Common myeloid progenitor, CD34-positive (primary cell): Measurements from ENCODE around the gene UBA7.
"Not testable (repeated sequence)": the region's sequence is repeated elsewhere in the genome, so short reads cannot be mapped to it uniquely, and the experiment has no call there.

ENCODE experiments used
- CTCF ChIA-PET: fragments of 350-600 bp; sonication (Branson Sonifier 250); formaldehyde crosslinking; loops from one replicate; lab custom pipeline; 2021; ENCODE audit warnings: antibody characterized with exemption; lab: Charles Lee
- POLR2A ChIA-PET: fragments of 350-600 bp; sonication (Branson Sonifier 250); formaldehyde crosslinking; loops from one replicate; lab custom pipeline; 2021; ENCODE audit warnings: antibody characterized with exemption; lab: Charles Lee
- DNase-seq, 3 donors: peaks; one replicate each; pipeline versions ENCODE4 v3.0.0 to v3.0.0-alpha.2; 2013
- H3K27ac ChIP-seq, 2 experiments: 1 replicate in 1 of 2; 2 replicates in 1 of 2; pipeline ENCODE4 v1.7.0; 2013; ENCODE audit warnings: inconsistent platforms in 2 of 2, low read length in 2 of 2, mild to moderate bottlenecking in 2 of 2, low read depth in 1 of 2, moderate library complexity in 1 of 2; ENCODE audit not compliant: severe bottlenecking in 2 of 2, insufficient read depth in 1 of 2, poor library complexity in 1 of 2
- H3K27me3 ChIP-seq, 5 experiments: replicated peaks in 2 of 5; 1 replicate in 3 of 5; 2 replicates in 2 of 5; pipeline versions ENCODE4 v1.6.1 to v1.7.0; 2013; ENCODE audit warnings: low read length in 4 of 5, mild to moderate bottlenecking in 2 of 5, moderate library complexity in 2 of 5, inconsistent platforms in 1 of 5; ENCODE audit not compliant: insufficient read depth in 5 of 5, control insufficient read depth in 4 of 5
- H3K36me3 ChIP-seq, 4 experiments: 1 replicate in 2 of 4; 2 replicates in 2 of 4; pipeline versions ENCODE4 v1.6.1 to v1.7.0; 2013; ENCODE audit warnings: low read length in 3 of 4, control low read depth in 1 of 4, mild to moderate bottlenecking in 1 of 4; ENCODE audit not compliant: control insufficient read depth in 4 of 4, insufficient read depth in 4 of 4
- H3K4me1 ChIP-seq, 4 experiments: 1 replicate in 3 of 4; 2 replicates in 1 of 4; pipeline versions ENCODE4 v1.6.1 to v1.7.1; 2013; ENCODE audit warnings: low read length in 3 of 4, mild to moderate bottlenecking in 3 of 4, control low read depth in 1 of 4, inconsistent platforms in 1 of 4, moderate library complexity in 1 of 4; ENCODE audit not compliant: control insufficient read depth in 4 of 4, insufficient read depth in 4 of 4; ENCODE audit errors: control extremely low read depth in 1 of 4
- H3K4me3 ChIP-seq, 7 experiments: 1 replicate in 4 of 7; 2 replicates in 3 of 7; pipeline versions ENCODE4 v1.5.1 to v1.7.0; 2013; ENCODE audit warnings: mild to moderate bottlenecking in 7 of 7, low read length in 6 of 7, moderate library complexity in 6 of 7, inconsistent platforms in 2 of 7, low read depth in 2 of 7, control low read depth in 1 of 7; ENCODE audit not compliant: insufficient read depth in 4 of 7, control insufficient read depth in 1 of 7; ENCODE audit errors: extremely low read depth in 1 of 7
- H3K9me3 ChIP-seq, 5 experiments: 1 replicate in 4 of 5; 2 replicates in 1 of 5; pipeline versions ENCODE4 v1.6.1 to v1.7.1; 2013; ENCODE audit warnings: low read length in 4 of 5, mild to moderate bottlenecking in 2 of 5, inconsistent platforms in 1 of 5, low read depth in 1 of 5, moderate library complexity in 1 of 5; ENCODE audit not compliant: control insufficient read depth in 4 of 5, insufficient read depth in 2 of 5; ENCODE audit errors: control extremely low read depth in 1 of 5
- WGBS: methylation state at CpG from one replicate; pipeline ENCODE4 v1.1.5; 2013; ENCODE audit not compliant: insufficient coverage; 5-methylcytosine and 5-hydroxymethylcytosine counted together

Gene UBA7

GRCh38 chr3:49826016-49826415 lies 12.3 kb upstream of the UBA7 start:
- ChIA-PET POLR2A (no interaction called here), CTCF (interaction anchor here (6.1 to 29.0 kb wide), 2 partner anchors 14 to 17 kb away, joined by 47 to 807 read pairs; partner anchors contain the start of genes CDHR4, INKA1 and UBA7)
- Histone ChIP-seq H3K27ac (no peak overlapping the region), H3K36me3 (peaks cover 0 to 29% (median 9%) of the 10 kb centered on the region in 4 experiments), H3K9me3 (no peaks in the 10 kb centered on the region), H3K4me1 (peaks cover 0 to 18% (median 11%) of the 10 kb centered on the region in 4 experiments), H3K27me3 (no peaks in the 10 kb centered on the region), H3K4me3 (no peak overlapping the region)
- DNase-seq, result no peak
- 100% methylated on average over 3 of the region's 6 CpGs for WGBS

GRCh38 chr3:49823131-49823530 lies 9.4 kb upstream of the UBA7 start:
- POLR2A ChIA-PET, DNase-seq, H3K4me3 ChIP-seq, H3K27ac ChIP-seq, H3K36me3 ChIP-seq, H3K4me1 ChIP-seq, H3K27me3 ChIP-seq, H3K9me3 ChIP-seq: not testable (repeated sequence)
- CTCF ChIA-PET, result interaction anchor here (29.0 to 31.1 kb wide), 2 partner anchors 13 to 14 kb away, joined by 807 read pairs; partner anchors contain the start of genes CDHR4, INKA1 and UBA7
- WGBS, result 100% methylated on average over 1 of the region's 3 CpGs

GRCh38 chr3:49812916-49813496 lies 747 bp downstream of the UBA7 start:
- POLR2A ChIA-PET, result interaction anchor here (0.6 to 3.3 kb wide), 3 partner anchors 9 to 447 kb away, joined by 3 to 20 read pairs (median 3); partner anchors contain the start of gene INKA1

GRCh38 chr3:49807431-49808114 lies 6.2 kb downstream of the UBA7 start:
- no peaks in the 10 kb centered on the region for H3K9me3 ChIP-seq
- CTCF ChIA-PET, result interaction anchor here (1.4 to 31.1 kb wide), 4 partner anchors 9 to 103 kb away, joined by 3 to 807 read pairs (median 19); no protein-coding TSS in a partner anchor
- WGBS, result 48% methylated on average over 12 of the region's 13 CpGs
- H3K36me3 ChIP-seq, result peaks cover 0 to 72% (median 35%) of the 10 kb centered on the region in 4 experiments
- H3K4me1 ChIP-seq, result peaks cover 14 to 92% (median 90%) of the 10 kb centered on the region in 4 experiments
- POLR2A ChIA-PET, result interaction anchor here (0.6 to 7.4 kb wide), 4 partner anchors 9 to 239 kb away, joined by 3 to 111 read pairs (median 4); no protein-coding TSS in a partner anchor
- peak in 2 of 3 donors; percentile 55 to 65 for DNase-seq
- peak overlapping the region in 4 of 7 experiments; percentile 36 to 57 (median 50) for H3K4me3 ChIP-seq
- H3K27ac ChIP-seq, result peak overlapping the region; percentile 84 to 92
- no peaks in the 10 kb centered on the region for H3K27me3 ChIP-seq

More at GRCh38 chr3:49812916-49813496, 747 bp downstream of the UBA7 start:
- CTCF ChIA-PET, result interaction anchor here (1.0 to 31.1 kb wide), 5 partner anchors 10 to 103 kb away, joined by 3 to 807 read pairs (median 3); partner anchors contain the start of genes AMIGO3 and INKA1
- H3K36me3 ChIP-seq, result peaks cover 0 to 50% (median 30%) of the 10 kb centered on the region in 4 experiments
- peak overlapping the region; percentile 78 to 92 for H3K27ac ChIP-seq
- DNase-seq, result no peak
- WGBS, result 30% methylated on average over 8 of the region's 9 CpGs
- peak overlapping the region; percentile 34 to 87 (median 74) for H3K4me3 ChIP-seq
- H3K4me1 ChIP-seq, result peaks cover 10 to 77% (median 66%) of the 10 kb centered on the region in 4 experiments
- H3K9me3 ChIP-seq, result no peaks in the 10 kb centered on the region
- no peaks in the 10 kb centered on the region for H3K27me3 ChIP-seq

GRCh38 chr3:49806850-49807249 lies 6.9 kb downstream of the UBA7 start:
- 0% methylated on average over 2 of the region's 2 CpGs for WGBS
- H3K27ac ChIP-seq, result peak overlapping the region; percentile 84 to 92
- H3K27me3 ChIP-seq, result no peaks in the 10 kb centered on the region
- DNase-seq, result peak in 1 of 3 donors; percentile 49
- H3K9me3 ChIP-seq, result no peaks in the 10 kb centered on the region
- H3K4me3 ChIP-seq, result peak overlapping the region in 3 of 7 experiments; percentile 48 to 57 (median 52)
- H3K4me1 ChIP-seq, result peaks cover 10 to 87% (median 85%) of the 10 kb centered on the region in 4 experiments
- POLR2A ChIA-PET, result interaction anchor here (1.3 to 7.4 kb wide), 3 partner anchors 21 to 33 kb away, joined by 3 to 111 read pairs (median 3); no protein-coding TSS in a partner anchor
- peaks cover 0 to 65% (median 31%) of the 10 kb centered on the region in 4 experiments for H3K36me3 ChIP-seq
- CTCF ChIA-PET, result interaction anchor here (1.4 to 31.1 kb wide), 4 partner anchors 10 to 103 kb away, joined by 3 to 807 read pairs (median 19); no protein-coding TSS in a partner anchor

- Histone ChIP-seq H3K4me3 (peak overlapping the region in 6 of 7 experiments; percentile 35 to 95 (median 88)), H3K27me3 (no peaks in the 10 kb centered on the region), H3K4me1 (peaks cover 10 to 81% (median 78%) of the 10 kb centered on the region in 4 experiments), H3K36me3 (peaks cover 0 to 58% (median 27%) of the 10 kb centered on the region in 4 experiments), H3K27ac (peak overlapping the region; percentile 92 to 96), H3K9me3 (no peaks in the 10 kb centered on the region)
- peak; percentile 91 to 98 (median 97) for DNase-seq
- CTCF ChIA-PET, result interaction anchor here (1.2 to 31.1 kb wide), 7 partner anchors 11 to 104 kb away, joined by 3 to 807 read pairs (median 8); no protein-coding TSS in a partner anchor
- POLR2A ChIA-PET, result interaction anchor here (0.5 to 7.4 kb wide), 7 partner anchors 8 to 458 kb away, joined by 3 to 111 read pairs (median 3); partner anchors contain the start of gene UBA7
- WGBS, result 3% methylated on average over 8 of the region's 11 CpGs
Observed at GRCh38 chr3:49805897-49806701, 7.7 kb downstream of the UBA7 start.
